Measurements from ENCODE around the gene ADGRA1.

Gene ADGRA1

DNA sequence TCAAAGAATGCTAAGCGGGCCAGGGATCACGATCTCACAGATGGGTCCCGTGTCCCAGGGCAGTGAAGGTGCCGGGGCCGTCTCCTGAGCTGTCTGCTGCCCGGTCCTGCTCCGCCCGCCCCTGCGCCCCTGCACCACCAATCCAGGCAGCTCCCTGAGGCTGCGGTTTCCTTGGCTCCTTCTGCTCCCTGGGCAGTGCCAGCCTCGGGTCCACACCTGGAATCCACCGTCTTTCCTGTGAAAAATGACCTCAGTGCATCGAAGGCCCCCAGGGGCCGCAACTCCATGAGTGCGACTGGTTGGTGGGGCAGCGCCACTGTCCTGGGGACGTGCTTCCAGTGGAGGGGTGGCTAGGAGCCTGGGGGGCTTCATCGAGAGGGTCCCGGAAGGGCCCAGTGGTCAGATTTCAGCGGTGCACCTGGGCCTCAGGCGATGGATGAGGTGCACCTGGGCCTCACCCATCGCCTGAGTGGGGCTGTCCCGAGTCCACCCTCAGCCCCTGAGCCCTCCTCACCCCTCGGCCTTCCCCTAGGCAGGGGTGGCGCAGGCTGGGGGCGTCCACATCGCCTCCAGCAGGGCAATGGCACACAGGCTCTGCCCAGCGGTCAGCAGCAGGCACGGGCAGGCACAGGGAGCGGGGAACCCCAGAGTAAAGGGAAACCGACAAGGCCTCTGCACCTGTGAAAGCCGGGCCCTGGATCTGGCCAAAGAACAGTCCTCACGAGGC, 27.2 kb downstream of the ADGRA1 start:
- no peak for DNase-seq

DNA sequence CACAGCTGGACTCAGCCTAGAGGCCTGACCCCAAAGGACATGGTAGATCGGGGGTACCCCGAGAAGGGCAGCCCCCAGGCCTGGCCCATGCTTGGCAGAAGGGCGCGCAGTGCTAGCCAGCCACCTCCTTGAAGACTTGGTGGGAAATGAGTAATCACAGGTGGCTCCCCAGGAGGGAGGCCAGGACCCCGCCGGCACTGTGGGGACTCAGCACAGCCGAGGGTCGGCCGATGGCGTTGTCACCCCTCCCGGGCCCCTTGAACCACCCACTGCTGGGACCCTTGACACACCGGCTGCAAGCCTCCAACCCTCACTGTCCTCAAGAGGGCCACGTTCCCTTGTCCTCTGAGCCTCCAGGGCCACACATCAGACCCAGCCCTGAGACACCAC, 27.7 kb downstream of the ADGRA1 start:
- no peak for DNase-seq

DNA sequence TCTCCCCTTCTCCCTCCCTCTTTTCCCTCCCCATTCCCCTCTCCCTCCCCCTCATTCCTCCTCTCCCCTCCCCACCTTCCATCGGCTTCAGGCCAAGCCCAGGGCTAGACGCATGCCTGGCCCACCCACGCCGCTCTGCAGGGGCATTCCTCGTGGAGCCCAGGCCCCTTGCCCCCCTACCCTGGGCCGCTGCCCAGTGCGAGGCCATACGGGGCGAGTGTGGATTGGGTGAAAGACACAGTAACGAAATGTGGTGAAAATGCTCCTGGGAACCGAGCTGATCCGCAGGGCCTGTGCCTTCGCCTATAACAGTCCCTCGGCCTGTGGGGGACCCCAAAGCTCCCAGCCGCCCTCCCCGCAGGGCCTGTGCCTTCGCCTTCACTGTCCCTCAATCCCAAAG, 28.3 kb downstream of the ADGRA1 start:
- DNase-seq, result no peak

DNA sequence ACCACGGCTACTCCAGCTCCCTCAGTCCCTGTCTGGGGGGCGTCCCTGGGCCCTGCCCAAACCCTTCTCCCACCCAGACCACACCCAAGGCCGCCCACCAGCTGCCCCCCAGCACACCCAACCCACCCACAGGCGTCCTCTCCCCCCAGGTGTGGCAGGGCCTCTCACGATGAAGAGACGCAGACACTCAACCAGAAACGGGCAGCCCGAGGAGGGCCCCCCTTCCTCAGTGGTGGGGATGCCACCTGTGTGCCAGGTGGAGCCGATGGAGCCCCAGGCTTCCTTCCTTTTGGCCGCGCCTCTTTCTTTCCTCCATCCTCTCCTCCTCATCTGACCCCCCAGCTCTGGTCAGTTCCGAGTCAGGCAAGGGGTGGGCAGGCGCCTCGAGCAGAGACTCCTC, 28.7 kb downstream of the ADGRA1 start:
- no peak for DNase-seq

DNA sequence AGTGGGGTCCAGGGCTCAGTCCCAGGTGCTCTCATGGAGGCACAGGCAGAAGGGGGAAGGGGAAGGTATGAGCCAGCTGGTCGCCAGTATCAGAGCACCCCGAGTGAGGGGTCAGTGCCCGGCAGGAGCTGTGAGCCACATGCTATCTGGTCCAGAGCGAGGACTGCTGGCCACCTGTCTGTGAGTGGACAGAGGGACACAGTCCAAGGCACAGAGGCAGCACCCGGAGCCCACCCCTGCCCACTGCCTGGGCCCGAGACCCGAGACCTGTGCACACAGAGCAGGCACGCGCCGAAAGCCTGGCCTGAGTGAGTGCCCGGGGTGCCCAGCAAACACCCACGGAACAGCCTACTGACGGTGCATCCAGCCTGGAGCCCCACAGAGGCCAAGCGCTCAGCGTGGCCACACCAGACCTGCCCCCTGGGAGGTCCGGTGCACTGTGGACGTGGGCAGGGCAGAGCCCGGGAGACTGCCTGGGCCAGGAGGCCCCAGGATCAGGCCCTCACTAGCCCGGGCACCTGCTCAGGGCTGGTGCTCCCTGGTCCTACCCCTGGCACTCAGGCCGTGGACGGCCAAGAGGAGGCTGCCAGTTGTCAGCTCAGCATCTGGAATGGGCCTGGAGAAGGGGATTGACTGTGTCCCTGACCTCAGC, 29.4 kb downstream of the ADGRA1 start:
- DNase-seq, result no peak

DNA sequence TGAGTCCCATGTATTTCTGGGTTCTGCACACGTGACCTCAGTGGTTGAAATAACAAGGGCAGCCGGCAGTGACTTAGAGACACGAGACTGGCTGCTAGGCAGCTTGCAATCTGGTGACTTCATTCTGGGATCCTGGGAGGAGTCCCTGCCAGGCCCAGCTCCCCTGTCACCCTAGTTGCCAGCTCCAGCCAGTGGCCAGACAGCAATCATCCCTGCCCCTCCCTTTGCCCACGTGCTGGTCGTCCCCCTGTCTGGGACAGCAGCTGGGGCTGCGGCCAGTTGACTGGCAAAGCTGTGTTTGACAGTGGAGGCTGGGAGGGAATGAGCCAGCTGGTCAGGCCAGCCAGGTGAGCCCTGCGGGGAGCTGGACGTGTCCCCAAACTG, 30.0 kb downstream of the ADGRA1 start:
- DNase-seq, result no peak

DNA sequence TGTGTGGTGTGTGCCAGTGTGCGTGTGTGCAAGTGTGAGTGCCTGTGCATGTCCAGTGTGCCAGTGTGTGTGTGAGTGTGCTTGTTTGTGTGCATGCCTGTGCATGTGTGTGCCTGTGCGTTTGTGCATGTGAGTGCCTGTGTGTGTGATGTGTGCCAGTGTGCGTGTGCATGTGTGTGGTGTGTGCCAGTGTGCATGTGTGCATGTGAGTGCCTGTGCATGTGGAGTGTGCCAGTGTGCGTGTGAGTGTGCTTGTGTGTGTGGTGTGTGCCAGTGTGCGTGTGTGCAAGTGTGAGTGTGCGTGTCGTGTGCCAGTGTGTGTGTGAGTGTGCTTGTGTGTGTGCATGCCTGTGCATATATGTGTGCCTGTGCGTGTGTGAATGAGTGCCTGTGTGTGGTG, 33.8 kb downstream of the ADGRA1 start:
- no peak for DNase-seq

DNA sequence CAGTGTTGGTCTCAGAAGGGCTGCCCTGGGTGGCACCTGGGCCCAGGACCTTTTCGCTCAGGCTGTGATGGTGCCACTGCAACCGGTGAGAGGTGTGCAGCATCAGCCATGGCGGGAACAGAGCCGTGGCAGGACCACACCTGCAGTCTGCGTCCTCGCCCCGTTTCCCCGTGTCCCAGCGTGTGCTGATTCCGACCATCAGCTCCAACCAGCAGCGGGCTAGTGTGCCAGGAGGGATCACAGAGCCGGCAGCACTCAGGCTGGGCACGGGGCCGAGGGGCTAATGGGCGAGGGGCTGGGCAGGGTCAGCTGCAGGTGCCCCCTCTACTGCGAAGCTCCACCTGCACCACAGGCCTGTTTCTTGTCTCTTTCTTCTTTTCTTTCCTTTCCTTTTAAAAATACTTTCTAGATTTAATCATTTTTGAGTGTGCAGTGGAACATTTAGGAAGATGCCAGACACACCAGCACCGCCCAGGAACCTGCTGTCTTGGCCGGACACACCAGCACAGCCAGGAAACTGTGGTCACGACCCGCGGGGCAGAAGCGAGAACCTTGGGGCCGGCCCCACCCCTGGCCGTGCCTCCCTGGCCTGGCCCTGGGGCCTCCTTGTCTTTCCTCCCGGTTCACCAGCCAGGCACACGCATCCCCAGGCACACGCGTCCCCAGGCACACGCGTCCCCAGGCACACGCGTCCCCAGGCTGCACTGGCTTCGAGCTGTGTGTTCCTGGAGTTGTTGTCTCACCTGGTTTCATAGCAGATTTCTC, 34.6 kb downstream of the ADGRA1 start:
- DNase-seq, result no peak

DNA sequence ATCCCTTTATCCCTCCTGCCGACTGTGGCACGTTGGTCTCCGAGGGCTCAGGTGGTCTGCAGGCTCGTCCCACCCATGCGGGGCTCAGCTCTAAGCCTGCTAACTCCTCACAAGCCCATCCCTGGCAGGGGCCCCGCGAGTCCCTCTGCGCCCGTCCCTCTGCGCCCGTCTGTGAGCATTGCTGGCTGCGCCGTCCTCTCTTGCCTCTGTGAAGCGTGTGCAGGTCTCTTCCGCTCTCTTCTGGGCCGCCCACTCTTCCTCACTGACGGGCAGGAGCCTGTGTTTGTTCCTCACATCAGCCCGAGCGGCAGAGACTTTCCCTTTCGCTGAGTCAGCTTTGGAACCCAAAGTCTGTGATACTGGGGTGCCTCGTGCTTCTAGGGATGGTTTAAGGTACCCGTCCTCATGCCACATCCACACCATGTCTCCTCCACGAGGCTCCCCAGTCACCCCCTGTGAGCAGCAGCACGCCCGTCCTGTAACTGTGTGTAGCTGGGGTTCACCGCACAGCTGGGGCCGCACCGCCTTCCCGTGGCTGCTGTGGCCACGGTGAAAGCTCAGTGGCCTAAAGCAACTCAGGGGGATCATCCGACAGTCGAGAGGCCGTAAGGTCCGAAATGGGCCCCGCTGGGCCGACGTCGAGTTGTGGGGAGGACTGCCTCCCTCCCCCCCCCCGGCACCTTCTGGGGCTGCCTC, 35.5 kb downstream of the ADGRA1 start:
- no peak for DNase-seq

DNA sequence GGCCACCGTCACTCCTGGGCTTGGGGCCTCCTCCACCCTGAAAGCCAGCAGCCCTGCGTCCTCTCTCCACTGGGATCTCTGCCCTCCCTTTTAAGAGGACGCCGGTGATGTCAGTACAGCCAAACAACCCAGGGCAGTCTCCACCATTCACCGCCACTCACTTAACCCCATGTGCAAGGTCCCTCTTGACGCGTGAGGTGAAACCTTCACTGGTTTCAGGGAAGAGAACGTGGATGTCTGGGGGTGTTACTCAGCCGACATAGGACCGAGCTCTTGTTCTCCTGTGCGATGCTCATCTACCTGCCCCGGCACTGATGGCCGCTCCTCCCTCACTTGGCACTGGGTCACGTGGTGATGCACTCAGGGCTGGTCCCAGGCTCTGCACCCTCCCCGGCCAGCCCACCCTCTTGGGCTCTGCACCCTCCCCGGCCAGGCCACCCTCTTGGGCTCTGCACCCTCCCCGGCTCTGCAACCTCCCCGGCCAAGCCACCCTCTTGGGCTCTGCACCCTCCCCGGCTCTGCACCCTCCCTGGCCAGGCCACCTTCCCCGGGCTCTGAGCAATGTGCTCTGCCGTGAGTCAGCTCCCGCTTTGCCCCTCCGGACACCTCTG, 36.1 kb downstream of the ADGRA1 start:
- DNase-seq, result no peak

DNA sequence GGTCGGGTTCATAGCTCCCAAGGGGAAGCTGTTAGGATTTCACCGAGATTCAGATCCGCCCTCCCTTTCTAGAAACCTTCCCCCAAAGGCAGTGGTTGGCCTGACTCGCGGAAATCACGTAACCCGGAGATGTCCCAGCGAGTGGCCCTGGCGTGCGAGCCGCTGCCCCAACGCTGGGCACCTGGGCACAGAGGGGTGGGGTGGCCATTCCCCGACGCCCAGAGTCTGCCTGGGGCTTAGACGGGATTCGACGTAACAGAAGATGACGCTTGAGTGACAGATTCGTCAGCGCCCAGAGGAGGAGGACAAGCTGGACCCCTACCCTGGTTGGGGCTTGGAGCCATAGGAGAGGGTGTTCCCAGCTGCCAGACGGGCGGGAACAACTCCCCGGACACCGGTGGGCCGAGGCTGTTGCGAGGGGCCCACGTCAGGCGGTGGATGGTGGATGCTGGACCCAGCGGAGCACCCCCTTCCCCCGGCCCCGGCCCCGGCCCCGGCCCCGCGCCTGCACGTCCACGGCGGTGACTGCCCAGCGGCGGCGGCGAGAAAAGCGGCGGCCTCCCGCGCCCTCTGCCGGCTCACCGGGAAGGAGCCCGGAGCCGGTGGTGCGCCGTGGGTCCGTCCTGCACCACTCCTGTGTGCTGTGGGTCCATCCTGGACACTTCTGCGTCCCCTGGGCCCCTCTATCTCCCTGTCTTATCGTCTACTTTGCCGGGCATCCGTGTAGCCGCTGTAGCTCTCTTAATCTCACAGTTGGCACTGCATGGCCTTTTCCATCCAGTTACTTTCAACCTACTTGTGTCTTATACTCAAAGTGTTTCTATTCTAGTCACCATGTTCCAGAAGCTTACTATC, 36.9 kb downstream of the ADGRA1 start:
- DNase-seq, result no peak

DNA sequence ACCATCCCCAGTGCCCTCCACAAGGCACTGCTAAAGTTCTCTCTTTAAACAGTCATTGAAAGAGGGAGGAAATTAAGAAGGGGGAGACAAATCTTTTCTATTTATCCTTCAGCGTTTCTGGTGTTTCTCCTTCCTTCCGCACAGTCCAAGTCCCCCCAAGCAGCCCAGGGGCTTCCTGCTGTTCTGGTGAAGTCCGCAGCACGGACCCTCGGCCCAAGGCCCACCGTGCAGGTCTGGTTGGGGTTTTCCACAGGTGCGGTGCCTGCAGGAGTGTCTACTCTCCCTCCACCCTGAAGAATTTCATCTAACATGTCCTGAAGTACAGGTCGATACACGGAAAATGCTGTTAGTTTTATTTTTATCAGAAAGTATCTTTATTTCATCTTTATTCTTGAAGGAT, 38.2 kb downstream of the ADGRA1 start:
- DNase-seq, result no peak

DNA sequence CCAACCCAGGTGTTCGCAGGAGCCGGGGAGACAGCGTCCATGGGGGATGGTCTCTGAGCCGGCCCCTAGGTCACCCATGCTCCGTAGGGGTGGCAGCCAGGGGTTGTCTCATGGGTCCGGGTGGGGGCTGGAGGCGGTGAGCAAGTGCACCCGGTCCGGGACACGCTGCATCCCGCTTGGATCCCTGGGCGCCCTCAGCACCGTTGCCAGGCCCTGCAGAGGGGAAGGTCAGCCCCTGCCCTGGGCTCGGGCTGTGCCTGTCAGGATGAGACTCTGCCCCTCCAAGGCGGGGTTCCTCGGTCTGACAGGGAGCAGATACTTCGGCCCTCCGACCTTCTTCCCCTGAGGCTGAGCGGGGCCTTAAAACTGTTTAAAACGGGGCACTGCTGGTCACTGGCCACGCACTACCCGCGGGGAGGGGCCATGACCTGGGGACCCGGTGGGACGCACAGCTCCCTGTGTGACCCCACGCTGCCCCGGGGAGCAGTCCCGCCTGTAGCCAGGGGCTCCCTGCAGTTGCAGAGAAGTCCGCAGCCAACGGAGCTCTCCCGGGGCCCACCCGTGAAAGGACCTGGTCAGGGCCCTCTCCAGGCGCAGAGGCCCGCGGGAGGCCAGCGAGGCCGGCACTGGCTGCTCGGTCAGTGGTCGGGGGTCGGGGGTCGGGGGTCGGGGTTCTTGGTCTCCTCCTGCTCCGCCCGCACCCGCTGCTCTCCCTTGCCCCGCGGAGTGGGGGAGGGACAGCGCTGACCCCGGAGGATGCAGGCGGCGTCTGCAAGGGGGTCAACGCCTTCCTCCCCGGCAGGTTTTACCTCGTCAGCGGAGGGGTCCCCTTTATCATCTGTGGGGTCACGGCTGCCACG, 38.9 kb downstream of the ADGRA1 start:
- DNase-seq, result no peak

DNA sequence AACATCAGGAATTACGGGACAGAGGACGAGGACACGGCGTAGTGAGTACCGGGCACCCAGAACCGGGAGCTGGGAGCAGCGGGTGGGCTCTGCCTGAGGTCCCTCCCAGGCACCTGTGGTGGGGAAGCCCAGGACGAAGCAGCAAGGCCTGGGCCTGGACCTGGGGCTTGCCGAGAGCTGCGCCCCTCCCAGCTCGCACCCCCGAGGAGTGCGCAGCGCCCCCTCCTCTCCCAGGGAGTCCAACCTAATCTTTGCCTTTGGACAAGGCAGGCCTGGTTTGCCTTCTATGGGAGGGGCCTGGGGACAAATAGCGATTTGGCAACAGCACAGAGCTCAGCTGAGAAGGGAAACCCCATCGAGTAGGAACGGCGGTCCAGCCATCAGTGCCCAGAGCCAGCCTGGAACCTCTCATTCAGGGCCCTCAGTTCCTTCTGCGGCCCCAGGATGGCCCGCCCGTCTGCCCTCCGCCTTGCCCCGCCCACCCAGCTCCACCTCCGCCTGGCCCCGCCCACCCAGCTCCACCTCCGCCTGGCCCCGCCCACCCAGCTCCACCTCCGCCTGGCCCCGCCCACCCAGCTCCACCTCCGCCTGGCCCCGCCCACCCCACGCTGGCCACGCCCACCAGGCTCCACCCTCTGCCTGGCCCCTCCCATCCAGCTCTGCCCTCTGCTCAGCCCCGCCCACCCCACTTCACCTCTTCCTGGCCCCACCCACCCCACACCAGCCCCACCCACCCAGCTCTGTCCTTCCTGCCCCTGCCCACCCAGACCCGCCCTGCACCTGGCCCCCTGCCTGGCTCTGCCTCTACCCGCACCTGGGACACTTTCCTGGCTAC, 39.8 kb downstream of the ADGRA1 start:
- no peak for DNase-seq

DNA sequence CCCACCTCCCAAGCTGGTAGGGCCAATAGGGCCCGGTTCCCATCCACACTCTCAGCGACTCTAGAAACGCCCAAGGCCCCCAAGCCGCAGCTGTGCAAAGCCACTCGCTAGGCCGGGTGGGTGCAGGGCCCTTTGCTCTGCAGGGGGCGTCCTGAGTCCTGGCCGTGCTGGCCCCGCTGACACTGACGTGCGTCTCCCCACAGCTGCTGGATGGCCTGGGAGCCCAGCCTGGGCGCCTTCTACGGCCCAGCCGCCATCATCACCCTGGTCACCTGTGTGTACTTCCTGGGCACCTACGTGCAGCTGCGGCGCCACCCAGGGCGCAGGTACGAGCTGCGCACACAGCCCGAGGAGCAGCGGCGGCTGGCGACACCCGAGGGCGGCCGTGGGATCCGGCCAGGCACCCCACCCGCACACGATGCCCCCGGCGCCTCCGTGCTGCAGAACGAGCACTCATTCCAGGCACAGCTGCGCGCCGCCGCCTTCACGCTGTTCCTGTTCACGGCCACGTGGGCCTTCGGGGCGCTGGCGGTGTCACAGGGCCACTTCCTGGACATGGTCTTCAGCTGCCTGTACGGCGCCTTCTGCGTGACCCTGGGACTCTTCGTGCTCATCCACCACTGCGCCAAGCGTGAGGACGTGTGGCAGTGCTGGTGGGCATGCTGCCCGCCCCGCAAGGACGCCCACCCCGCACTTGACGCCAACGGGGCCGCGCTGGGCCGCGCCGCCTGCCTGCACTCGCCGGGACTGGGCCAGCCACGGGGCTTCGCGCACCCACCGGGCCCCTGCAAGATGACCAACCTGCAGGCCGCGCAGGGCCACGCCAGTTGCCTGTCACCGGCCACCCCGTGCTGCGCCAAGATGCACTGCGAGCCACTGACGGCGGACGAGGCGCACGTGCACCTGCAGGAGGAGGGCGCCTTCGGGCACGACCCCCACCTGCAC, 40.7 kb downstream of the ADGRA1 start:
- DNase-seq, result no peak

DNA sequence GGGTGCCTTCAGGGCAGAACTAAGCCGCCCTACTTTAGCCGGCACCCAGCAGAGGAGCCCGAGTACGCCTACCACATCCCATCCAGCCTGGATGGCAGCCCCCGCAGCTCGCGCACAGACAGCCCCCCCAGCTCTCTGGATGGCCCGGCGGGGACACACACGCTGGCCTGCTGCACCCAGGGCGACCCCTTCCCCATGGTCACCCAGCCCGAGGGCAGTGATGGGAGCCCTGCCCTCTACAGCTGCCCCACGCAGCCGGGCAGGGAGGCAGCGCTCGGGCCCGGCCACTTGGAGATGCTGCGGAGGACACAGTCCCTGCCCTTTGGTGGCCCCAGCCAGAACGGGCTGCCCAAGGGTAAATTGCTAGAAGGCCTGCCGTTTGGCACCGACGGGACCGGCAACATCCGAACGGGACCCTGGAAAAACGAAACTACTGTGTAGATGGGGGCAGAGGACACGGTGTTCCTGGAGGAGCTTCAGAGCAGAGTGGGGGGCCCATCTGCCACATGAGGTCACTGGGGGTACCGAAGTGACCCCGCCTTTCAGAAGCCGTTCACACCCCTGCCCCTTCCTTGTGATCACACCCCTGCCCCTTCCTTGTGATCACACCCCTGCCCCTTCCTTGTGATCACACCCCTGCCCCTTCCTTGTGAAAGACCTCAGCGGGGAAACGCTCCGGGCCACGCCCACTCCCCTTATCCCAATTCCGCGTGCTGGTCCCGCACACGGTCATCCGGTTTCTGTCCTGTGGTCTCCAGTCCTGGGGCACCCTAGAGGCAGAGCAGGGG, 41.5 kb downstream of the ADGRA1 start:
- no peak for DNase-seq

DNA sequence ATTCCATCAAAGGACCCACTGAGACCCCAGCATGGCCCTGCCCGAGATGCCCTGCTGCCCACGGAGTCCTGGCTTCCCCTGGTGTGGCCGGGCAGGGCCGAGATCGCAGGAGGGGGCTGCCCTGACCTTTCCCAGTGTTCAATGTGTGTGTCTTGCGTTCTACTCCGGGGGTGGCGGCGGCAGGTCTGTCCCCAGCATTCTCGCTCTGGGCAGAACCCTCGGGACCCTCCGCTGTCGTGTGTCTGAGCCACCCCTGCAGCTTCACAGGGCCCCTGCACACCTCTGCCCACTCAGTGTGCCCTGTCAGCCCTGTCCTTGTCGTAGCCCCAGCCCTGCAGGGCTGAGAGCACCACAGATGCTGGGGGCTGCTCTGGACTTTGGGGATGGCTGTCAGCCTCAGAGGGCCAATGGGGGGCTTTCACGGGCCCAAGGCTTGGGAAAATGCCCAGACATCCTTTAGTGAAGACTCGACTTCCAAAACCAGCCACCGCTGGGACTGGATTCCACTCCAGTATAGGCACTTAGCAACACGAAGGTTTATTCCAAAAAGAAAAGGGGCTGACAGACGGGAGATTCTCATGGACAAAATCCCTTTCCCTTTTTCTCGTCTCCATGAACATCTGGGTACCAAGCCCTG, 42.3 kb downstream of the ADGRA1 start:
- DNase-seq, result no peak

DNA sequence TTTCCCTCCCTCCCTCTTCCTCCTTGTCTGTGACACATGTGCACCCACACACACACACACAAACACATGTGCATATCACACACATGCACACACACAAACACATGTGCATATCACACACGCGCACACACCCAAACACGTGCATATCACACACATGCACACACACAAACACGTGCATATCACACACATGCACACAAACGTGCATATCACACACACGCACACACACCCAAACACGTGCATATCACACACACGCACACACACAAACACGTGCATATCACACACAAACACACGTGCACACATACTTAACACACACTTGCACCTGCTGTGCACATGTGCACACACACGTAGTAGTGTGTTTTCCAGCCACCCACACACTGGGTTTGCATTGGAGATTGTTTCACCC, 42.9 kb downstream of the ADGRA1 start:
- no peak for DNase-seq

Data from AML-193 (cell line).